HepG2 (cell line): ENCODE measurements around the gene RBM23. TPM values are rescaled to one million over a fixed set of nuclear protein-coding genes. Genes with fewer than 3 reads are reported as not detected.
A peak's percentile ranks its signal among the peaks of the same experiment; 100 is the strongest.

ENCODE experiments used
- ATAC-seq: fragments of 200-7000 bp; cut with Tn5 transposase; 3 replicates; pipeline ENCODE4 v1.9.1; 2020; ENCODE audit warnings: mild to moderate bottlenecking, moderate library complexity
- BruUV-seq: library from RNA; stranded (reverse); fragments of 400-500 nt; replicated peaks from 2 replicates; lab custom pipeline; 2021; lab: Mats Ljungman, UMichigan
- CTCF ChIA-PET: fragments of 300-600 bp; formaldehyde crosslinking; extraction: SDS; loops from one replicate; lab custom pipeline; 2021; ENCODE audit warnings: low total read pairs, inconsistent platforms, low intra/inter-chr PET ratio; lab: Yijun Ruan, JAX
- POLR2A ChIA-PET: fragments of 350-600 bp; sonication (Branson Sonifier 250); formaldehyde crosslinking; loops from one replicate; lab custom pipeline; 2020; ENCODE audit warnings: antibody characterized with exemption, inconsistent platforms; lab: Yijun Ruan, JAX
- DNase-seq: peaks from one replicate; pipeline ENCODE4 v3.0.0-alpha.2; 2015; ENCODE audit warnings: low spot score
- FAIRE-seq: peaks from 3 replicates; lab custom pipeline; 2011; peaks lifted over from hg19 to GRCh38; lab: Jason Lieb, UNC
- H2AFZ ChIP-seq: one replicate; pipeline ENCODE4 v1.6.1; 2011; ENCODE audit warnings: low read length, inconsistent platforms
- H3K27ac ChIP-seq: fragments of 300-600 bp; 3 replicates; pipeline ENCODE4 v1.8.0; 2011; ENCODE audit warnings: mixed run types, mild to moderate bottlenecking, mixed read lengths, low read length, inconsistent platforms; ENCODE audit not compliant: insufficient read depth; ENCODE audit errors: extremely low read length
- H3K27me3 ChIP-seq, 2 experiments: fragments of 200-600 bp in 1 of 2; 2 replicates in 1 of 2; 3 replicates in 1 of 2; pipeline versions ENCODE4 v1.6.0 to v1.8.0; 2011; ENCODE audit warnings: low read length in 2 of 2, mild to moderate bottlenecking in 2 of 2, moderate library complexity in 2 of 2, inconsistent platforms in 1 of 2; ENCODE audit not compliant: insufficient read depth in 2 of 2, control insufficient read depth in 1 of 2
- H3K36me3 ChIP-seq, 2 experiments: fragments of 200-600 bp in 1 of 2; replicated peaks in 1 of 2; 2 replicates in 1 of 2; 3 replicates in 1 of 2; pipeline versions ENCODE4 v1.5.1 to v1.8.0; 2011; ENCODE audit warnings: low read length in 2 of 2, inconsistent platforms in 1 of 2; ENCODE audit not compliant: insufficient read depth in 2 of 2, control insufficient read depth in 1 of 2
- H3K4me1 ChIP-seq: 2 replicates; pipeline ENCODE4 v1.5.1; 2012; ENCODE audit warnings: low read length, inconsistent platforms; ENCODE audit not compliant: insufficient read depth
- H3K4me2 ChIP-seq: 2 replicates; pipeline ENCODE4 v1.6.0; 2011; ENCODE audit warnings: low read depth, low read length, inconsistent platforms
- H3K4me3 ChIP-seq, 3 experiments: fragments of 200-600 bp in 1 of 3; sonication (generic), shearing (Covaris generic) in 1 of 3; replicated peaks in 1 of 3; 2 replicates each; pipeline ENCODE4 v1.5.1; 2011 to 2016; ENCODE audit warnings: low read length in 3 of 3, inconsistent platforms in 2 of 3, low read depth in 2 of 3, mild to moderate bottlenecking in 2 of 3, control low read depth in 1 of 3, mixed read lengths in 1 of 3; ENCODE audit not compliant: insufficient read depth in 1 of 3
- H3K79me2 ChIP-seq: one replicate; pipeline ENCODE4 v1.6.1; 2011; ENCODE audit warnings: low read length, inconsistent platforms; ENCODE audit not compliant: insufficient read depth
- H3K9ac ChIP-seq: 2 replicates; pipeline ENCODE4 v1.6.0; 2011; ENCODE audit warnings: mild to moderate bottlenecking, low read depth, low read length, inconsistent platforms; ENCODE audit not compliant: insufficient read depth
- H3K9me3 ChIP-seq: 2 replicates; pipeline ENCODE4 v1.5.1; 2012; ENCODE audit warnings: mild to moderate bottlenecking, low read length
- H4K20me1 ChIP-seq: 2 replicates; pipeline ENCODE4 v1.6.0; 2011; ENCODE audit warnings: inconsistent platforms, mild to moderate bottlenecking, low read length, moderate library complexity; ENCODE audit not compliant: insufficient read depth
- NFATC3 ChIP-seq: sonication (generic); formaldehyde crosslinking; IDR thresholded peaks from 2 replicates; pipeline ENCODE4 v1.5.1; 2020; ENCODE audit warnings: mild to moderate bottlenecking, missing genetic modification reagents
- WIZ ChIP-seq: sonication (generic); formaldehyde crosslinking; IDR thresholded peaks from 2 replicates; pipeline ENCODE4 v1.5.1; 2020; ENCODE audit warnings: mild to moderate bottlenecking, missing genetic modification reagents
- WGBS: methylation state at CpG from one replicate; pipeline ENCODE4 v1.1.6; 2017; ENCODE audit warnings: low lambda C conversion rate; 5-methylcytosine and 5-hydroxymethylcytosine counted together
- in situ Hi-C: cut with HindIII; loops from 2 replicates; pipeline ENCODE4 v1.10.0; 2017; ENCODE audit warnings: low pct_unique_long_range_greater_than_20kb; ENCODE audit not compliant: extremely low pct_ligation_motif_present
- intact Hi-C: fragments of 100-400 bp; cut with micrococcal nuclease; formaldehyde crosslinking; loops from one replicate; pipeline ENCODE4 v1.10.0; 2022; ENCODE audit not compliant: unreplicated experiment
- polyA plus RNA-seq, 8 experiments: library from polyadenylated mRNA; depleted of rRNA in 3 of 8; stranded (reverse) in 7 of 8; unstranded in 1 of 8; fragments of >200 nt; fragmentation: Illumina TruSeq in 4 of 8; extraction: Trizol in 4 of 8; gene quantifications; 2 replicates each; pipeline versions ENCODE4 v1.2.1 to v1.2.3, GENCODE V29; 2011 to 2016; ENCODE audit warnings: low read depth in 4 of 8, missing spikeins in 1 of 8, mixed read lengths in 1 of 8; ENCODE audit not compliant: insufficient read depth in 1 of 8
- total RNA-seq, 5 experiments: library from RNA; depleted of rRNA; stranded (reverse); fragments of >200 nt; fragmentation: Illumina TruSeq; extraction: Trizol; gene quantifications; 2 replicates each; pipeline ENCODE4 v1.2.3, GENCODE V29; 2016; ENCODE audit warnings: low read depth in 1 of 5
- TF ChIP-seq, protein P1 (sequence below): sonication (generic); formaldehyde crosslinking; IDR thresholded peaks from 2 replicates; pipeline ENCODE4 v1.4.0; 2020; ENCODE audit warnings: missing genetic modification reagents
- TF ChIP-seq, protein P2 (sequence below): sonication (generic); formaldehyde crosslinking; IDR thresholded peaks from 2 replicates; pipeline ENCODE4 v1.4.0; 2020; ENCODE audit warnings: missing genetic modification reagents
- TF ChIP-seq, protein P3 (sequence below): sonication (generic); formaldehyde crosslinking; IDR thresholded peaks from 2 replicates; pipeline ENCODE4 v1.5.0; 2020; ENCODE audit warnings: missing genetic modification reagents, mild to moderate bottlenecking, borderline replicate concordance

RBM23 gene
- total and polyA plus RNA-seq, 2 of the 13 experiments (the other 11 are each of a cell fraction or from before 2014, with no cell fraction given) = 1.5 to 2.1 TPM

DNA sequence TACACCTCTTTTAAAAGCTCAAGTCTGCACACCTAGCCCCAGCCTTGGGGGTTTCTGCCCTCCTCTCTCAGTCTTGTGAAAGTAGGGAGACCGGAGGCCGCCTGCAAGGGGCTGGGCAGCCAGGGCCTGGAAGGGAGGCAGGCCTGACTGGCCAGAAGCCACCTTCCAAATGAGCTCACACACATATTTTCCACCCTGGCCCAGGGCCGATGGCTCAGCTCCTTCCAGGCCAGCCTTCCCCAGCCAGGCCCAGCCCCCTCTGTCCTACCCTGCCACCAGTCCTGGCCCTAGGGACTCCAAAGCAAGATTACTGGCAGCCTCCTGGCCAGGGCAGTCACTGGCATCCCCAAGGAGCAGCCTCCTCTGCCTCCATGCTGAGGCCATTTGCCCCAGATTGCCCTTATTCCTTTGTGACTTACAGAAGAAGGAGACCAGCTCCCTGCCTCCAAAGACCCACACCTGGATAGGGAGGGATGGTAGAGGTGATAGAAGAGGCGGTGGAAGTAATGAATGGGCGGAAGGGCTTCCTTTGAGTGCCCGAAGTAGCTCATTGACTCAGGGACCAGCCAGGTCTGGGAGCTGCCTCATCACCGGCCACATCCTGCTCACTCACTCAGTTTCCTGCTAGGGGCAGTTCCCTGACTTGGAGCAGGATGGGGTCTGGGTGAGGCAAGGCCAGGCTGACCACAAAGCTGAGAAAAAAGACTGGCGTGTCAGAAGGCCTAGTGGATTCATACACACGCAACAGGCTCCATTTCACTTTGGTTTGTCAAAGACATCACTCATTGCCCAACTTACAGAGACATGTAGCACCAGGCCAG, 67.8 kb downstream of the RBM23 start (continued):
- TF ChIP-seq, protein P1, sequence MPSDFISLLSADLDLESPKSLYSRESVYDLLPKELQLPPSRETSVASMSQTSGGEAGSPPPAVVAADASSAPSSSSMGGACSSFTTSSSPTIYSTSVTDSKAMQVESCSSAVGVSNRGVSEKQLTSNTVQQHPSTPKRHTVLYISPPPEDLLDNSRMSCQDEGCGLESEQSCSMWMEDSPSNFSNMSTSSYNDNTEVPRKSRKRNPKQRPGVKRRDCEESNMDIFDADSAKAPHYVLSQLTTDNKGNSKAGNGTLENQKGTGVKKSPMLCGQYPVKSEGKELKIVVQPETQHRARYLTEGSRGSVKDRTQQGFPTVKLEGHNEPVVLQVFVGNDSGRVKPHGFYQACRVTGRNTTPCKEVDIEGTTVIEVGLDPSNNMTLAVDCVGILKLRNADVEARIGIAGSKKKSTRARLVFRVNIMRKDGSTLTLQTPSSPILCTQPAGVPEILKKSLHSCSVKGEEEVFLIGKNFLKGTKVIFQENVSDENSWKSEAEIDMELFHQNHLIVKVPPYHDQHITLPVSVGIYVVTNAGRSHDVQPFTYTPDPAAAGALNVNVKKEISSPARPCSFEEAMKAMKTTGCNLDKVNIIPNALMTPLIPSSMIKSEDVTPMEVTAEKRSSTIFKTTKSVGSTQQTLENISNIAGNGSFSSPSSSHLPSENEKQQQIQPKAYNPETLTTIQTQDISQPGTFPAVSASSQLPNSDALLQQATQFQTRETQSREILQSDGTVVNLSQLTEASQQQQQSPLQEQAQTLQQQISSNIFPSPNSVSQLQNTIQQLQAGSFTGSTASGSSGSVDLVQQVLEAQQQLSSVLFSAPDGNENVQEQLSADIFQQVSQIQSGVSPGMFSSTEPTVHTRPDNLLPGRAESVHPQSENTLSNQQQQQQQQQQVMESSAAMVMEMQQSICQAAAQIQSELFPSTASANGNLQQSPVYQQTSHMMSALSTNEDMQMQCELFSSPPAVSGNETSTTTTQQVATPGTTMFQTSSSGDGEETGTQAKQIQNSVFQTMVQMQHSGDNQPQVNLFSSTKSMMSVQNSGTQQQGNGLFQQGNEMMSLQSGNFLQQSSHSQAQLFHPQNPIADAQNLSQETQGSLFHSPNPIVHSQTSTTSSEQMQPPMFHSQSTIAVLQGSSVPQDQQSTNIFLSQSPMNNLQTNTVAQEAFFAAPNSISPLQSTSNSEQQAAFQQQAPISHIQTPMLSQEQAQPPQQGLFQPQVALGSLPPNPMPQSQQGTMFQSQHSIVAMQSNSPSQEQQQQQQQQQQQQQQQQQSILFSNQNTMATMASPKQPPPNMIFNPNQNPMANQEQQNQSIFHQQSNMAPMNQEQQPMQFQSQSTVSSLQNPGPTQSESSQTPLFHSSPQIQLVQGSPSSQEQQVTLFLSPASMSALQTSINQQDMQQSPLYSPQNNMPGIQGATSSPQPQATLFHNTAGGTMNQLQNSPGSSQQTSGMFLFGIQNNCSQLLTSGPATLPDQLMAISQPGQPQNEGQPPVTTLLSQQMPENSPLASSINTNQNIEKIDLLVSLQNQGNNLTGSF = 0 out of 2 replicates have a peak, but pooled peaks have one; percentile 39
- TF ChIP-seq WIZ (CRISPR knock-in tag) = no peak

DNA sequence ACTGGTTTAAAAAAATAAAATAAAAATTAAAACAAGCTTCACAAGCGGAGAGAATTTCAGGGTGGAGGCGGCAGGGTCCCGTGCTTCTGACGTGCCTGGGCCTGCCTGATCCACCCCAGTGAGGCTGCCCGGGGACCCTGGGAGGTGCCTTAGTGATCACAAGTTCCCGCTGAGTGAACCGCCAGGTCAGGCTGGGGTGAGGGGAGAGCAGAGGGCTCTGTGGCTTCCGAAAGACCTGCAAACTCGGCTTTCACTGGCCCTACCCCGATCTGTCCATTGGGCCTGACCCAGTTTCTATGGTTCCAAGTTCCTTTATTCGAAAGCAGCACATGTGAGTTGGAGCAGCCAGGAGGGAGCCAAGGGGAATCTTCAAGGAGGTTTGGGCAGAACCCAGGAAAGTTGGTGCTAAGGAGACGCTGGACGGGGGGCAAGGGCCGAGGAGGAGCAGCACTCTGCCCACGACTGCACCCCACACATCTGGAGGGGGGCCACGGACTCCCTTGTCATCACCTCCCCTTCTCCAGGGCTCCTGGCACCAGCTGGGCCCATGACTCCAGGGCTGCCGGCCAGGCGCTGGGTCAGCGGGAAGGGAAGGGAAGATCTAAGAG, 69.6 kb downstream of the RBM23 start:
- no peak for ATAC-seq
- no peak overlapping the region for H3K4me3 ChIP-seq
- TF ChIP-seq, protein P2, sequence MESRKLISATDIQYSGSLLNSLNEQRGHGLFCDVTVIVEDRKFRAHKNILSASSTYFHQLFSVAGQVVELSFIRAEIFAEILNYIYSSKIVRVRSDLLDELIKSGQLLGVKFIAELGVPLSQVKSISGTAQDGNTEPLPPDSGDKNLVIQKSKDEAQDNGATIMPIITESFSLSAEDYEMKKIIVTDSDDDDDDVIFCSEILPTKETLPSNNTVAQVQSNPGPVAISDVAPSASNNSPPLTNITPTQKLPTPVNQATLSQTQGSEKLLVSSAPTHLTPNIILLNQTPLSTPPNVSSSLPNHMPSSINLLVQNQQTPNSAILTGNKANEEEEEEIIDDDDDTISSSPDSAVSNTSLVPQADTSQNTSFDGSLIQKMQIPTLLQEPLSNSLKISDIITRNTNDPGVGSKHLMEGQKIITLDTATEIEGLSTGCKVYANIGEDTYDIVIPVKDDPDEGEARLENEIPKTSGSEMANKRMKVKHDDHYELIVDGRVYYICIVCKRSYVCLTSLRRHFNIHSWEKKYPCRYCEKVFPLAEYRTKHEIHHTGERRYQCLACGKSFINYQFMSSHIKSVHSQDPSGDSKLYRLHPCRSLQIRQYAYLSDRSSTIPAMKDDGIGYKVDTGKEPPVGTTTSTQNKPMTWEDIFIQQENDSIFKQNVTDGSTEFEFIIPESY = peak; percentile 64
- TF ChIP-seq, protein P3, sequence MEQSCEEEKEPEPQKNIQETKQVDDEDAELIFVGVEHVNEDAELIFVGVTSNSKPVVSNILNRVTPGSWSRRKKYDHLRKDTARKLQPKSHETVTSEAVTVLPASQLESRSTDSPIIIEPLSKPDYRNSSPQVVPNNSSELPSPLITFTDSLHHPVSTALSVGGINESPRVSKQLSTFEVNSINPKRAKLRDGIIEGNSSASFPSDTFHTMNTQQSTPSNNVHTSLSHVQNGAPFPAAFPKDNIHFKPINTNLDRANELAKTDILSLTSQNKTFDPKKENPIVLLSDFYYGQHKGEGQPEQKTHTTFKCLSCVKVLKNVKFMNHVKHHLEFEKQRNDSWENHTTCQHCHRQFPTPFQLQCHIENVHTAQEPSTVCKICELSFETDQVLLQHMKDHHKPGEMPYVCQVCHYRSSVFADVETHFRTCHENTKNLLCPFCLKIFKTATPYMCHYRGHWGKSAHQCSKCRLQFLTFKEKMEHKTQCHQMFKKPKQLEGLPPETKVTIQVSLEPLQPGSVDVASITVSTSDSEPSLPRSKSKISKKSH = peak; percentile 61; the same call in 1 of the 2 replicates
- TF ChIP-seq NFATC3 (CRISPR knock-in tag) = 0 out of 2 replicates have a peak, but pooled peaks have one; percentile 53

More for the DNA sequence above, 69.6 kb downstream of the RBM23 start:
- intact Hi-C loops (no loop called here), in situ Hi-C loops (loop anchor here (5.0 kb wide), 1 partner anchor 292 kb away; no protein-coding TSS in a partner anchor)
- Histone ChIP-seq H3K4me1 (peaks cover 33% of the 10 kb centered on the region), H3K4me2 (no peak overlapping the region), H3K79me2 (no peaks in the 10 kb centered on the region), H3K27ac (no peak overlapping the region), H4K20me1 (no peaks in the 10 kb centered on the region), H3K9me3 (no peaks in the 10 kb centered on the region), H2AFZ (no peak overlapping the region), H3K27me3 (peaks cover 7 to 45% of the 10 kb centered on the region in 2 experiments; a peak in 4 of 5 replicates), H3K36me3 (no peaks in the 10 kb centered on the region), H3K9ac (no peak overlapping the region)
- FAIRE-seq = no peak
- no TSS peak for BruUV-seq
- CTCF ChIA-PET = interaction anchor here (1.5 to 1.9 kb wide), 2 partner anchors 72 to 292 kb away, joined by 6 to 11 read pairs; no protein-coding TSS in a partner anchor
- POLR2A ChIA-PET = interaction anchor here (0.8 to 1.9 kb wide), 5 partner anchors 12 to 83 kb away, joined by 3 to 5 read pairs (median 3); partner anchors contain the start of genes MRPL52 and OXA1L
- WGBS = 48% methylated on average over 19 of the region's 19 CpGs
- DNase-seq = no peak
